CD4-positive, alpha-beta T cell treated with Interferon gamma for 1 hour (primary cell): ENCODE data around the gene ESRRA.

Experiments used
- DNase-seq: peaks from one replicate; pipeline ENCODE4 v3.0.0-alpha.2; 2020

The ESRRA gene

DNA sequence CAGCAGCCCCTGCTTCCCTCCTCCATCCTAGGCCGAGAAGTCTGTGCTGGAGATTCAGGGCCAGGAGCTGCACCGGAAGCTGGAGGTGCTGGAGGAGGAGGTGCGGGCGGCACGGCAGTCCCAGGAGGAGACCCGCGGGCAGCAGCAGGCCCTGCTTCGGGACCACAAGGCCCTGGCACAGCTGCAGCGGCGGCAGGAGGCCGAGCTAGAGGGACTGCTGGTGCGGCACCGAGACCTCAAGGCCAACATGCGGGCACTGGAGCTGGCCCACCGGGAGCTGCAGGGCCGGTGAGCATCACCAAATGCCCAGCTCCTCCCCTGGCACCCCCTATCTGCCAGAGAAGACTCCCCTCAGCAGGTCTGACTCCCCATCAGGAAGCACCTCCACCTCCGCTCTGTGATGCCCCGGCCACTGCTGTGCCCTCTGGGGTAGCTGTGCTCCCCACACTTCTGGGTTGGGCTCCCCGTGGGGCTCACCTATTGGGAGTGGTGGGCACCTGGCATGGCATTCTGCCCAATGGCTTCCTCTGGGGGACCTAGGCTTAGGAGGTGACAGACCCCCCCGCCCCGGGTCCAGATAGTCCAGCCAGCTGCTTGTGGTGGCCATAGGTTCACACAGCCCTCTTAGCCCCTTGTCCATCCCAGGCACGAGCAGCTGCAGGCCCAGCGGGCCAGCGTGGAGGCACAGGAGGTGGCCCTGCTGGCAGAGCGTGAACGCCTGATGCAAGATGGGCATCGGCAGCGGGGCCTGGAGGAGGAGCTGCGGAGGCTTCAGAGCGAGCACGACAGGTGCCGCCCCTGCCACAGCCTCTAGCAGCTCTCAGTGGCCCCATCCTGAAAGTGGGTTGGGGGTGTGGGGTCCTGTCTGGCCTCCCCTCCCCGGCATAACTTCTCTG is 47.0 kb downstream of the ESRRA start:
- no peak for DNase-seq

DNA sequence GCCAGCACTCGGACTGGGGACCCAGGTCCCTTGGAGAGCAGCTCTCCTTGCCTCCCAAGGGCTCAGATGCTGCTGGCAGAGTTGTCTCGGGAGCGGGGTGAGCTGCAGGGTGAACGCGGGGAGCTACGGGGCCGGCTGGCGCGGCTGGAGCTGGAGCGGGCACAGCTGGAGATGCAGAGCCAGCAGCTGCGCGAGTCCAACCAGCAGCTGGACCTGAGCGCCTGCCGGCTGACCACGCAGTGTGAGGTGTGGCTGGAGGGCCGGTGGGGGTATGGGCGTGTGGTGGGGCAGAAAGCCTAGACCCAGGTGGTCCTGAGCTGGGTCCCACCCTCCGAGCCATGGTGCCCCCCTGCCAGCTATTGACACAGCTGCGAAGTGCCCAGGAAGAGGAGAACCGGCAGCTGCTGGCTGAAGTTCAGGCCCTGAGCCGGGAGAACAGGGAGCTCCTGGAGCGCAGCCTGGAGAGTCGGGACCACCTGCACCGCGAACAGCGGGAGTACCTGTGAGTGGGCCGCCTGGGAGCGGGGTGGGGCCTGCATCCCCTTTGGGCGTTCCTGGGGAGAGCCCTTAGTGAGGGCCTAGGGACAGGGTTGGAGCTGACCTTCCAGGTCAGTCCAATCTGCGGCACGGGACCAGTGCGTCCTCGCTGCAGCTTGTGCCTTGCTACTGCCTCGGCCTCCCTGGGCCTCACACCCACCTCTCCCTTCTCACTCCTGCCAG is 47.8 kb downstream of the ESRRA start:
- no peak for DNase-seq

DNA sequence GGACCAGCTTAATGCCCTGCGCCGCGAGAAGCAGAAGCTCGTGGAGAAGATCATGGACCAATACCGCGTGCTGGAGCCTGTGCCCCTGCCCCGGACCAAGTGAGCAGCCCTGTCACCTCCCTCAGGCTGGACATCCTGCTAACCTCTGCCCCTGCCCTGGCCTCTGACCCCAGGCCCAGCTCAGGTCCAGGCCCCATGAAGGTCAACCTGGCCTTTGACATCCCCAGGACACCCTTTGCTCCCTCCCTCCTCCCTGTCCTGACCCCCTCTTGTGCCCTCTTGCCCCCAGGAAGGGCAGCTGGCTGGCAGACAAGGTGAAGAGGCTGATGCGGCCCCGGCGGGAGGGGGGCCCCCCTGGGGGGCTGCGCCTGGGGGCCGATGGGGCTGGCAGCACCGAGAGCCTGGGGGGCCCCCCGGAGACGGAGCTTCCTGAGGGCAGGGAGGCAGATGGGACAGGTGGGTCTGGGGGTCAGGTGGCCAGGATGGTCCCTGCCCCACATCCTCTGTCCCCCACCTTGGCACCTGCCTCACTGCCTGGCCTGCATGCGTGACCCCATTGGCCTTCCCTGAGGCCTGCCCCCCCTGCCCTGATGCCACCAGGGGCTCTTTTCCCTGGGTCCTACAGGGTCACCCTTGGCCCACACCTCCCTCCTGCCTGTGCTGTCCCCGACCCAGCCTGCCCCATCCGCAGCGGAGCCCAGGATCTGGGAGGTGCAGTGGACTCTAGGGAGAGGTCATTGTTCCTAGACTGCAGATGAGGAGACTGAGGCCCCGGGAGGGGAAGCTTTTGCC is 48.6 kb downstream of the ESRRA start:
- no peak for DNase-seq

DNA sequence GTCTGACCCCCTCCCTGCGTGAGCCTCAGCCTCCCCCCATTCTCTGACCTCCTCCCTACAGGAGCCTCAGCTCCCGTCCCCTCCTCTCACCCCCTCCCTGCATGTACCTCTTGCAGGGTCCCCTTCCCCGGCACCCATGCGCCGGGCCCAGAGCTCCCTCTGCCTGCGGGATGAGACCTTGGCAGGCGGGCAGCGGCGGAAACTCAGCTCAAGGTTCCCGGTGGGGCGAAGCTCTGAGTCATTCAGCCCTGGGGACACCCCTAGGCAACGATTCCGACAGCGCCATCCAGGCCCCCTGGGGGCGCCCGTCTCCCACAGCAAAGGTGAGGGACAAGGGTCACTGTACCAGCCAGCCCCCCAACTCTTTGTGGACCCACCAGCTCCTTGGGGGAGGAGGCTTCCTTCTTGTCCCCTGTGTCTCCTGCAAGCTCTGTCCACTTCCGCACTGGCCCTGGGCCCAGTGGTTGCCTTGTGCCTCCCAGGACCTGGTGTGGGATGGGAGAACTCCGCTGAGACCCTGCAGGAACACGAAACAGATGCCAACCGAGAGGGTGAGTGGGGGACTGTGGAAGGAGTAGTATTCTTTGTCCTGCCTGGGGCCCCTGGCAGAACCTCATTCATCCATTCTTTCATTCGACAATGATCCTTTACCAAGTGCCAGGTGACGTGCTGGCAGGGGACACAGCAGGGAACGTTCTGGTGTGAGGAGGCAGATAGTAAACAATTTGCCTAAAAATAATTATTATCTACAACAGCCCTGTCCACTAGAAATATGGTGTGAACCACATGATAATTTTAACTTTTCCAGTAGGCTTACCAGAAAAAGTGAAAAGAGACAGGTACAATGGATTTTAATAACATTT is 50.0 kb downstream of the ESRRA start:
- DNase-seq, result peak; percentile 60

DNA sequence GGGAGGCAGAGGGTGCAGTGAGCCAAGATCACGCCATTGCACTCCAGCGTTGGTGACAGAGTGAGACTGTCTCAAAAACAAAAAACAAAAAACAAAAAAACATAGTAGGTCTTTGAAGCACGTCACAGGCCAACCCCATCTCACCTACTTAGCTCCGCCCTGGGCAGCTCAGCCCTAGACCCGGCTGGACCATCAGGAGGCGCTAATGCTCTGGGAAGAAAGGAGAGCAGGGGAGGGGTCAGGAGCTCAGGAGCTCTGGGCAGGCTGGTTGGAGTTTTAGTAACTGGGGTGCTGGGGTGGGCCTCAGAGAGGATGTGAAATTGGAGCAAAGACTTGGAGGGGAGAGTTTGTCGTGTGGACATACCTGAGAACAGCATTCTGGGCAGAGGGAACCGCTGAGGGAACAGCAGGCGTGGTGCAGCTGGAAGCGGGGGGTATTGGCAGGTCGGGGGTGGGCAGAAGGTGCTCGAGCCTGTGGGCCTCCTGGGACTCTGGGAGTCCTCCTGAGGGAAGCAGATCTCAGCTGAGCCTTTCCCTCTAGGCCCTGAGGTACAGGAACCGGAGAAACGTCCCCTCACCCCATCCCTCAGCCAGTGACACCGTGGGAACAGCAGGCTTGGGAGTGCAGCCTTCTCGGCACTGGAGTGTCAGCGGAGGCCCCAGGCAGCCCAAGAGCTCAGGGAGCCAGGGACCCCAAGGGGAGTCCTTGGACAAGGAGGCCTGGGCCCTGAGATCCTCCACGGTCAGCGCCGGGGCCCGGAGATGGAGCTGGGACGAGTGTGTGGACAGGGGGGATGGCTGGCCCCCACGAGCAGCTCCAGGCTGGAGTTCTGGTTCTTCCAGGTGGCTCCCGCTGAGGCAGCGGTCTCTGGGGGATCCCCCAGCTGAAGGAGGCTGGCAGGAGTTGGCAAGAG is 51.4 kb downstream of the ESRRA start:
- peak; percentile 25 for DNase-seq

DNA sequence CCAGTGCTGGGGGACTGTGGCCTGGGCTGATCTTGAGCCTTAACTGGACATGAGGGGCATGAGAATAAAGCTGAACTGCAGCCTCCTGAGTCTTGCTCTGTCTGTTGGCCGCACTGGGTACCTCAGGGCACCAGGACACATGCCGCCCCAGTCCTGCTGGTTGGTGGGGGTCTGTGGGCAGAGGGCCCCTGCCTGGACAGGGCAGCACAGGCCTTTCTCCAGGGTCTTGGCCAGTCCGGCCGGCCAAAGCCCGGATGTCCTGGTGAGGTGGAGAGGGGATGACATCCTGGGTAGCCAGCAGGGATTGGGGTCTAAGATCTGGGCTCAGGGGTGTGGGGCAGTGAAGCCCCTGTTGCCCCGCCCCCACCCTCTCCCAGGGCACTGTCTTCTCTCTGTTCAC is 52.1 kb downstream of the ESRRA start:
- no peak for DNase-seq

DNA sequence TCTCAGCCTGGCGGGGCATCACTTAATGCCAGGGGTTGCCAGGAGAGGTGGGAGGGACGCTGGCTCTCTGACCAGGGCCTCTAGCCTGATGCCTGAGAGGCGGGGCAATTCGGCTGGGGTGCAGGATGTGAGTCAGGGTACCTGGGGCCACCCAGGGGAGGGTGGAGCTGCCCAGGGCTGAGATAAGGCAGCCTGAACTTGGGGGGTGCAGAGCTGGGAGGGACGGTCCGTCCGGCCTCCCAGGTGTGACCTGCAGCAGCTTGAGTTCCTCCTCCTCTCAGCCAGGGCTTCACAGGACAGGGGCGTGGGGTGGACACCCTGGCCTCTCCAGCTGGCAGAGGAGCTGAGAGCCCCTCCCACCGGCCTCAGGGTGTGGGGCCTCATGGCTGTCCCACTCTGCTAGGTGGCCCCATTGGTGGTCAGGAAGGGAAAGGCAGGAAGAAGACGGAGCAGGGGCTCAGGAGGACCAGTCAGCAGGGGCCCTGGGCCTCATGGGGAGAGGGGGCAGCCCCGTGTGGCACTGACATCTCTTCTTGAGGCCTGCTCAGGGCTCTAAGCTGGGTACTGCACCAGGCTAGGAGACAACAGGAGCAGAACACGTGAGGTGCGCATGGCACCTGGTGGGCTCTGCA is 52.7 kb downstream of the ESRRA start:
- no peak for DNase-seq

DNA sequence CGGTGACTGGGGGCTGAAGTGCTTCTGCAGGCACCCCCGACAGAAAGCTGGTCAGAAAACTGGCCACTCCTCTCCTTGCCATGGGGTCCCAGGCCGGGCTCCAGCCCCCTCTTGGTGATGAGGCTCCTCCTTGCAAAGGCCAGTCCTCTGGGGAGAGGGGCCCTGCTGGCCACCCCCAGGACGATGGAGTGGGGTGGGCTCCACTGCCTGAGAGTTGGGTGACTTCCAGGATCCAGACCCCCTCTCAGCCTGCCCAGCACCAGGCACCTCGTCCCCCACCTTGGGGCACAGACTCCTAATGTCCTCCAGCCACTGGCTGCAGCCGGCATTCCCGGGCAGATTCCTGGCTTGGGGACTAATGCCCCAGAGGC is 53.2 kb downstream of the ESRRA start:
- DNase-seq, result no peak

DNA sequence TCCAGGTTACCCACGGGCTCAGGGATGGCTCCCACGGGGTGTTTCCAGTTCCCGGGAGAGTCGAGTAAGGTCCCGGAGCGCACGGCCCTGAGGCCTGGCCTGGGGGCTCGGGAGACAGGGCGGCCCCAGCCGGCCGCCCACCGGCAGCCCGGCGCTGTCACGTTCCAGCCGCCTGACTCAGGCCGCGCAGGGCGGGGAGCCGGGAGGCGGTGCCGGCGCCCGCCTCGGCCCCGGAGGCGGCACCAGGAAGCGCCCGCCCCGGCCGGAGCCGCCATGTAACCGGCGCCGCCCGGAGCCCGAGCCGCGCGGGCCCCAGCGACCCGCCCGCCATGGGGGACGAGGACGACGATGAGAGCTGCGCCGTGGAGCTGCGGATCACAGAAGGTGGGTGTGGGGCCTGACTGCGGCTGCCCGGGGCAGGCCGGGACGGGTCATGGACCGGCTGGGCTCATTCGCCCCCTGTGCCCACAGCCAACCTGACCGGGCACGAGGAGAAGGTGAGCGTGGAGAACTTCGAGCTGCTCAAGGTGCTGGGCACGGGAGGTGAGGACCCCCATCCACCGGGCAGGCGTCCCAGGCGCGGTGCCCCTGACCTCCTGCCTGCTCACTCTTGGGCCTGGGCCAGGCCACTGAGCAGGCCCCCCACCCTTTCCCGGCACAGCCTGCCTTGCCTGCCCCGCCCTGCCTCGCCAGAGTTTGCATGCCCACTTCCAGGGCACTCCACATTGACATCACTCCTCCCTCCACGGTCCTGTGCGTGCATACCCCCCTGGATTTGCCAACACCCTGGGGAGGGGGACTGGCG is 53.8 kb downstream of the ESRRA start, which contains the start of gene RPS6KA4:
TSS of gene RPS6KA4 (plus strand) at position 256 of the 805 bp plus-strand sequence. CDS start at position 330, 74 bp downstream.
- DNase-seq, result peak; percentile 38

DNA sequence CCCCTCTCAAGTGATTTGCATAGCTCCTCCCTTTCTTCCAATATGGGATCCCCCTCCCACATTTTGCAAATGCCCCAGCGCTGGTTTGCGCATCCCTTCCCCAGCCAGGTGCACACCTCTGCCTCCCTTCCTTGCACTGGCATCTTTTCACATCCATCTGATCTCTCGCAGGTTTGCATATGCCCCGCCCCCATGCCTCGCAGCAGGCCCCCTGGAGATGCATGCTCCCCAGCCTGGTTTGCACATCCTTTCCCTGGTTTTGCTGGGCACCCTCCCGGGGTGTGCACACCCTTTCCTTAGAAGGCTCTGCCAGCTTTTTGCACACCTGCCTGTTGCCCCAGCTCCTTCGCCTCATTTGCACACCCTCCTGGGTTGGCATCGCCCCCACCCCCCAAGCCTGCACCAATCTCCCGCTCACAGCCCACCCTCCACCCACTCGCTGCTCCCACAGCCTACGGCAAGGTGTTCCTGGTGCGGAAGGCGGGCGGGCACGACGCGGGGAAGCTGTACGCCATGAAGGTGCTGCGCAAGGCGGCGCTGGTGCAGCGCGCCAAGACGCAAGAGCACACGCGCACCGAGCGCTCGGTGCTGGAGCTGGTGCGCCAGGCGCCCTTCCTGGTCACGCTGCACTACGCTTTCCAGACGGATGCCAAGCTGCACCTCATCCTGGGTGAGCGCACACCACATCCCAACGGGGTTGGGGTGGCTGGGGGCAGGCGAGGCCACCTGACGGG is 54.6 kb downstream of the ESRRA start:
- DNase-seq, result no peak

DNA sequence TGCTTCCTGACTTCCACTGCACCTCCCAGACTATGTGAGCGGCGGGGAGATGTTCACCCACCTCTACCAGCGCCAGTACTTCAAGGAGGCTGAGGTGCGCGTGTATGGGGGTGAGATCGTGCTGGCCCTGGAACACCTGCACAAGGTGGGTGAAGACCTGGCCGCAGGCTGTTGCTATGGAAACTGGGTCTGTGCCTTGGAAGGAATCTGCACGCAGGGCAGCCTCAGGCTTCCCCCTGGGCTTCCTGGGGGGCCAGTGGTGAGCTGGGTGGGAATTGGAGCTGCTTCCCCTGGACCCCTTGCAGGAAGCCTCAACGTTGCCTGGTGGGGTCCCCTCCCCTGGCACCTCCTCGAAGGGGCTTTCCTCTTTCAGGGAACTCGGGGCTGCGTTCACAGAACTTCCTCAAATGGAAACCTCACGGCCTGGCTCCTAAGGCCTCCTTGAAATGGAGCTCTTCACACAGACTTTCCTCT is 55.2 kb downstream of the ESRRA start:
- DNase-seq, result no peak

DNA sequence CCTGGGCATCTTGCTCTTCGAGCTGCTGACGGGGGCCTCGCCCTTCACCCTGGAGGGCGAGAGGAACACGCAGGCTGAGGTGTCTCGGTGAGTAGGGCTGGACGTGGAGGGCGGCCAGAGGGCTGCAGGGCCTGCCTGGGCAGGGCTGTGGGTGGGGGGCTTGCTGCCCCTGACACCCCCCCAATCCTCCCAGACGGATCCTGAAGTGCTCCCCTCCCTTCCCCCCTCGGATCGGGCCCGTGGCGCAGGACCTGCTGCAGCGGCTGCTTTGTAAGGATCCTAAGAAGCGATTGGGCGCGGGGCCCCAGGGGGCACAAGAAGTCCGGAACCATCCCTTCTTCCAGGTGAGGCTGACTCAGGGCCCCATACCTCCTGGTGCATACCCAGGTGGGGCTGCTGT is 56.3 kb downstream of the ESRRA start:
- no peak for DNase-seq

DNA sequence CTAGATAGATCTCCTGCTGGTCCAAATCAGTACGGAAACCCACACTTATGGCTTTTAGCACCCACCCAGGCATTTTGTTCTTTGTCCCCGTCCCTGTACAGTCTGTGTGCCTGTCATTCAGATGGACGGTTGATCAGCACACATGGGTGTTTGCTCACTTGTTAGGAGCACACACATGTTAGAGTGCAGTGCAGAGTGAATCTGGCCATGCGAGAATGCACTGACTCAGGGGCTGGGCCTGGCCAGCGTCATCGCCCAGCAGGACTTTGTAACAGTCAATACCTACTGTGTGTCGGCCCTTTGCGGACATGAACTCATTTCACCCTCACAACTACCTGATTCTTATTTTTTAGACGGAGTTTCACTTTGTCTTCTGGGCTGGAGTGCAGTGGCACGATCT is 57.0 kb downstream of the ESRRA start:
- DNase-seq, result no peak

DNA sequence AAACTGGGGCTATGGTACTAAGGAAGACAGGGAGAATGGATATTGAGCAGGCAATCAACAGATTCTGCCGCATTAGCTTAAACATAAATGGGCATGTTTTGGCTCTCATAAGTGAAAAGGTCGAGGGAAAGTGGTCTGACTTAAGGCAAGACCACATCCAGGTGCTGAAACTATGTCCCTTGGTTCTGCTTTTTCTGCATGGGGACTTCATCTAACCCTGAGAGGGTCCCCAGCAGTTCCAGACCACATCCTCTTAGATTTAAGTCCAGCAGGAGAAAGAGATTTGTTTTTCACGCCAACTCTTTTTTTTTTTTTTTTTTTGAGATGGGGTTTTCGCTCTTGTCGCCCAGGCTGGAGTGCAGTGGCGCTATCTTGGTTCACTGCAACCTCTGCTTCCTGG is 59.1 kb downstream of the ESRRA start:
- DNase-seq, result no peak

DNA sequence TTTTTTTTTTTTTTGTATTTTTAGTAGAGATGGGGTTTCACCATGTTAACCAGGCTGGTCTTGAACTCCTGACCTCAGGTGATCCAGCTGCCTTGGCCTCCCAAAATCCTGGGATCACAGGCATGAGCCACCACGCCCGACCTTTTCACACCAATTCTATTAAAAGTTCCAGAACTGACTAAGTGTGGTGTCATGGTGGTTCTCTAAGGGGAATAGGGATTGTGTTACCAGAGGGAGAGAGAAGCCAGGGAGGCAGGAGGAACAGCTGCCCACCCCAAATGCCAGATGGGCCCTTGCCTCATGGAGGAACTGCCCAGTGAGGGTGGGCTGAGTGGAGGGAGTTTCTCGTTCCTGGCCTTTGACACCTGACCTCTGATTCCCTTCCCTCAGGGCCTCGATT is 59.6 kb downstream of the ESRRA start:
- DNase-seq, result no peak
